SK-N-SH (cell line): Measurements from ENCODE around the gene TADA2B.

Experiments
- FOSL2 ChIP-seq: IDR thresholded peaks from 2 replicates; pipeline ENCODE4 v1.4.0; 2012; ENCODE audit warnings: low read depth, mild to moderate bottlenecking, moderate library complexity, borderline replicate concordance
- MEF2A ChIP-seq: IDR thresholded peaks from 2 replicates; pipeline ENCODE4 v1.4.0; 2012; ENCODE audit warnings: low read depth, borderline replicate concordance
- REST ChIP-seq: IDR thresholded peaks from 2 replicates; pipeline ENCODE4 v1.6.1; 2012; ENCODE audit warnings: mild to moderate bottlenecking, low read depth, low read length, moderate library complexity
- SMC3 ChIP-seq: IDR thresholded peaks from 2 replicates; pipeline ENCODE4 v1.6.1; 2012; ENCODE audit warnings: low read depth, low read length, improper control_type of control experiment
- TAF1 ChIP-seq: IDR thresholded peaks from 2 replicates; pipeline ENCODE4 v1.6.1; 2012; ENCODE audit warnings: low read depth, mild to moderate bottlenecking, low read length, moderate library complexity, borderline replicate concordance
- TF ChIP-seq, protein P1 (sequence below): IDR thresholded peaks from 2 replicates; pipeline ENCODE4 v1.4.0; 2012; ENCODE audit warnings: low read depth
- TF ChIP-seq, protein P2 (sequence below): fragments of 200-600 bp; sonication (generic); IDR thresholded peaks from 2 replicates; pipeline ENCODE4 v1.6.1; 2017; ENCODE audit warnings: antibody characterized with exemption, mild to moderate bottlenecking, moderate library complexity

GRCh38 chr4:7015383-7016035, 27.7 kb upstream of the TADA2B start:
- TF ChIP-seq, protein P1, sequence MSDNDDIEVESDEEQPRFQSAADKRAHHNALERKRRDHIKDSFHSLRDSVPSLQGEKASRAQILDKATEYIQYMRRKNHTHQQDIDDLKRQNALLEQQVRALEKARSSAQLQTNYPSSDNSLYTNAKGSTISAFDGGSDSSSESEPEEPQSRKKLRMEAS, result no peak
- TF ChIP-seq, protein P2, sequence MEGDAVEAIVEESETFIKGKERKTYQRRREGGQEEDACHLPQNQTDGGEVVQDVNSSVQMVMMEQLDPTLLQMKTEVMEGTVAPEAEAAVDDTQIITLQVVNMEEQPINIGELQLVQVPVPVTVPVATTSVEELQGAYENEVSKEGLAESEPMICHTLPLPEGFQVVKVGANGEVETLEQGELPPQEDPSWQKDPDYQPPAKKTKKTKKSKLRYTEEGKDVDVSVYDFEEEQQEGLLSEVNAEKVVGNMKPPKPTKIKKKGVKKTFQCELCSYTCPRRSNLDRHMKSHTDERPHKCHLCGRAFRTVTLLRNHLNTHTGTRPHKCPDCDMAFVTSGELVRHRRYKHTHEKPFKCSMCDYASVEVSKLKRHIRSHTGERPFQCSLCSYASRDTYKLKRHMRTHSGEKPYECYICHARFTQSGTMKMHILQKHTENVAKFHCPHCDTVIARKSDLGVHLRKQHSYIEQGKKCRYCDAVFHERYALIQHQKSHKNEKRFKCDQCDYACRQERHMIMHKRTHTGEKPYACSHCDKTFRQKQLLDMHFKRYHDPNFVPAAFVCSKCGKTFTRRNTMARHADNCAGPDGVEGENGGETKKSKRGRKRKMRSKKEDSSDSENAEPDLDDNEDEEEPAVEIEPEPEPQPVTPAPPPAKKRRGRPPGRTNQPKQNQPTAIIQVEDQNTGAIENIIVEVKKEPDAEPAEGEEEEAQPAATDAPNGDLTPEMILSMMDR, result no peak
- no peak for TF ChIP-seq FOSL2
- no peak for TF ChIP-seq SMC3
- TF ChIP-seq REST, result no peak
- no peak for TF ChIP-seq MEF2A
- no peak for TF ChIP-seq TAF1
